NCI-H748 (cell line): ENCODE measurements around the gene C9orf43.
A peak's percentile ranks its signal among the peaks of the same experiment; 100 is the strongest.
"Not testable (repeated sequence)": the region's sequence is repeated elsewhere in the genome, so short reads cannot be mapped to it uniquely, and the experiment has no call there.

Experiments
- DNase-seq: peaks from one replicate; lab custom pipeline; 2025; ENCODE audit not compliant: unreplicated experiment; lab: John Stamatoyannopoulos, UW

C9orf43 gene, protein sequence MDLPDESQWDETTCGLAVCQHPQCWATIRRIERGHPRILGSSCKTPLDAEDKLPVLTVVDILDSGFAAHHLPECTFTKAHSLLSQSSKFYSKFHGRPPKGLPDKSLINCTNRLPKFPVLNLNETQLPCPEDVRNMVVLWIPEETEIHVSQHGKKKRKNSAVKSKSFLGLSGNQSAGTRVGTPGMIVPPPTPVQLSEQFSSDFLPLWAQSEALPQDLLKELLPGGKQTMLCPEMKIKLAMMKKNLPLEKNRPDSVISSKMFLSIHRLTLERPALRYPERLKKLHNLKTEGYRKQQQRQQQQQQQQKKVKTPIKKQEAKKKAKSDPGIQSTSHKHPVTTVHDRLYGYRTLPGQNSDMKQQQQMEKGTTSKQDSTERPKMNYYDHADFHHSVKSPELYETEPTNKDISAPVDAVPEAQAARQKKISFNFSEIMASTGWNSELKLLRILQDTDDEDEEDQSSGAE

DNA sequence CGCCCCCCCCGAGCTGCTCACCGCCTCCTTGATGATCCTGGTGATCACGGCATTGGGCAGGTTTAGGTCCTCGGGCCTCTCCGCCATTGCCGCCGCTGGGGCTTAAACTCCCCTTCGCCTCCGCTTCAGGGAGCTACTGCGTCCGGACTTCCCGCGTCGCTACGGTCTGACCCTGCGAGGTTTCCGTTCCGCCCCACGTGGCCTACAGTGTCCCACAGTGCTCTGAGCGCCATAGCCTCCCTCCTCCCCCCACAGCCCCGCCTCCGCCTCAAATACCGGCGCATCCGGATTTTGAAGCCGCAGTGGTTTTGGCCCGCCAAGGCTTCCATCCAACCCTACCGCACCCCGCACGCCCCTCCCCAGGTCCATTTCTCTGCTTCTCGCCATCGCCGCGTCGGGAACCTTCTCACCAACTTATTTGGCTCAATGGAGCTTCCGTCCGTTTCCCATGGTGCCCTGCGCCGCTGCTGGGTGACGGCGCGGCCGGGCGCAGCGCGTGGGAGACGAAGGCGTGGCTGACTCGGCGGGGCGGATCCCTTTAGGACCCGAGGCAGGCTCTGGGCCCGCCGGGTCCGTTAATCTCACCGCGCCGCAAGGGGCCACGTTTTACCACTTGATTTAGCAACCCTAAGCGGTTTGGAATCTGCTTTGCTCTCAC is at the start of gene C9orf43, which contains the start of gene POLE3:
Gene C9orf43 (plus strand): TSS at position 541 of the 658 bp plus-strand sequence. CDS start 2,747 bp downstream, outside the sequence.
Gene POLE3 (minus strand): TSS at position 469 of the 658 bp plus-strand sequence. CDS start 382 bp downstream, at position 87.
- DNase-seq: peak; percentile 97

DNA sequence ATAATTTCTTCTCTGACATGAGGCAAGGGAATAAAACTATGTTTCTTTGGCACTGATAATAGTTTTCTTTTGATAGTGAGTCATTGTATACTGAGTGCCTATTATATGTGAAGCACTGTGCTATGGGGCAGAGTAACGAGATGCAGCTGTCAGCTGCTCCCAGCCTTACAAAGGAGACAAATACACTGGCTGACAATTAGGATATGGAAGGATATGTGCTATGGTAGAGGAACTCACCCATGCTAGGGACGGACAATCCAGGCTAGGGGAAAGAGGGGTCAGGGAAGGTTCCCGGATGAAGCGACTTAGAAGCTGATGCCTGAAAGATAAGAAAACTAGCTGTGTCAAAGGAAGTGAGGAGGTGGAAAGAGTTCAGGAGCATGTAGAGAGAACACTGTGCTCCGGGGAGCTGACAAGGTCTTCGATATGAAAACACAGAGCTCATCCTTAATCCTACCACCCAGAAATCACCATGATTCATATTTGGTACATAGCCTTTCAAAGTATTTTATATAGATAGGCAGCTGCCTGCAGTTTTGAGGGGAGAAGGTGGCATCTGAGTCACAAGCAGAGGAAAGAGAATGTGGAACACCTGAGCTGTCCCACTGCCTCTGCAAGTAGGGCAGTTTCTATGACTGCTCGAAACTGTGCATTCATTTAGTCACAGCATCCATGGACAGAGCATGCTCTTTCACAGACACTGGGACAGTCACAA is 49.1 kb upstream of the C9orf43 start:
- no peak for DNase-seq

DNA sequence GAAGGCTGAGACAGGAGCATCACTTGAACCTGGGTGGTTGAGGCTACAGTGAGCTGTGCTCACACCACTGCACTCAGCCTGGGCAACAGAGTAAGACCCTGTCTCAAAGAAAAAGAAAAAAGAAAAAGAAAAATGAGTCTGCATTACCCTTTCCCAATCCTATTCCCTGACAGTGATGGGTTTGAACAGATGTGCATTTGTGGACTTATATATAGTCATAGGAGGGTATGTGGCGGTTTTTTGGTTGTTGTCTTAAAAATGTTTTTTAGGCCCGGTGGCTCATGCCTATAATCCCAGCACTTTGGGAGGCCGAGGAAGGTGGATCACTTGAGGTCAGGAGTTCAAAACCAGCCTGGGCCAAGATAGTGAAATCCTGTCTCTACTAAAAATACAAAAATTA is 47.2 kb upstream of the C9orf43 start:
- no peak for DNase-seq

DNA sequence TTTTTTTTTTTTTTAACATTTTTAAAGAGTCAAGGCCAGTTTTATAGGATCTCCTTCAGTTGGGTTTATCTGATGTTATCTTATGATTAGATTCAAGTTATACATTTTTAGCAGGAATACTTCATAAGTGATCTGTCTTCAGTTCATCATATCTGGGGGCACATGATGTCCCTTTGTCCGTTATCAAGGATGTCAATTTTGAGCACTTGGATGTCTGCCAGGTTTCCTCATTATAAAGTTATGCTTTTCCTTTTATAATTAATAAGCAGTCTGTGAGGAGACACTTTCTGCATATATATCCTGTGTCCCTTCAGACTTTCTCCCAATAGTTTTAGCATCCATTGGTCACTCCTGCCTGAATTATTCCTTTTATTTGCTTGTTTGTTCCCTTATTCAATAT is 45.6 kb upstream of the C9orf43 start:
- DNase-seq: no peak

DNA sequence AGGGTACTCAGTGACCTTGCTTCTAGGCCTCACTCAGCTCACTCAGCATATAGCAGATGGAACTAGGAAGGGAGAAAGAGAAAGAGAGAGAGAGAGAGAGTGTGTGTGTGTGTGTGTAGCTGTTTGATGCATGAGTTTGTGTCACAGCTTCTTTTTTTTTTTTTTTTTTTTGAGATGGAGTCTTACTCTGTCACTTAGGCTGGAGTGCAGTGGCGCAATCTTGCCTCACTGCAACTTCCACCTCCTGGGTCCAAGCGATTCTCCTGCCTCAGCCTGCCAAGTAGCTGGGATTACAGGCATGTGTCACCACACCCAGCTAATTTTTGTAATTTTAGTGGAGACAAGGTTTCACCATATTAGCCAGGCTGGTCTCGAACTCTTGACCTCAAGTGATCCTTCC is 44.9 kb upstream of the C9orf43 start:
- DNase-seq: not testable (repeated sequence)

DNA sequence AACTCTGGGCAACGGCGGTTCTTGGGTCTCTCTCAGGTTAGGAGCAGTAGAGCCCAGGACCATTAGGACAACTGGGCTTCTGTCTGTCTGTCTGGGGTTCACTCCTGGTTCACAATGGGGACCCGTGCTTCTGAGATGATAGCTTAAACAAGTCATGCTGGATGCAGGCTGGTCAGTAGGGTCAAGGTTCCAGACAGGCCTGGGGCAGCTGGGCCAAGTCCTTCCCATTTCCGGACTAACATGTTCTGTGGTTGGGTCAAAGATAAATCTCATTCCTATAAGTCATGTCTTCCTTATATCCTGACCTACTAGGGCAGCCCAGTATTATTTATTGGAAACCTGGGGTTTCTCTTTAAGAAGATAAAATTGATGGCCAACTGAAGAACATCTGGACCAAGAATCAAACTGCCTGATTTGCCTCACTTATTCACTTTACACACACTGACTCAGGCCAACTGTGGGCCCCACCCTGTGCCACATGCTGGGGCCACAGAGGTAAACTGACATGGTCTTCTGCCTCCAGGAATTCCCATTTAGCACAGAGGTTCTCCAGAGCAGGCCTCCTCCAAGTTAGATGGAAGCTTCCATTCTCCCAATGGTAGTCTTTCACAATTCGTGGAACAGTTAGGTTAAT is 42.1 kb upstream of the C9orf43 start:
- DNase-seq: no peak

DNA sequence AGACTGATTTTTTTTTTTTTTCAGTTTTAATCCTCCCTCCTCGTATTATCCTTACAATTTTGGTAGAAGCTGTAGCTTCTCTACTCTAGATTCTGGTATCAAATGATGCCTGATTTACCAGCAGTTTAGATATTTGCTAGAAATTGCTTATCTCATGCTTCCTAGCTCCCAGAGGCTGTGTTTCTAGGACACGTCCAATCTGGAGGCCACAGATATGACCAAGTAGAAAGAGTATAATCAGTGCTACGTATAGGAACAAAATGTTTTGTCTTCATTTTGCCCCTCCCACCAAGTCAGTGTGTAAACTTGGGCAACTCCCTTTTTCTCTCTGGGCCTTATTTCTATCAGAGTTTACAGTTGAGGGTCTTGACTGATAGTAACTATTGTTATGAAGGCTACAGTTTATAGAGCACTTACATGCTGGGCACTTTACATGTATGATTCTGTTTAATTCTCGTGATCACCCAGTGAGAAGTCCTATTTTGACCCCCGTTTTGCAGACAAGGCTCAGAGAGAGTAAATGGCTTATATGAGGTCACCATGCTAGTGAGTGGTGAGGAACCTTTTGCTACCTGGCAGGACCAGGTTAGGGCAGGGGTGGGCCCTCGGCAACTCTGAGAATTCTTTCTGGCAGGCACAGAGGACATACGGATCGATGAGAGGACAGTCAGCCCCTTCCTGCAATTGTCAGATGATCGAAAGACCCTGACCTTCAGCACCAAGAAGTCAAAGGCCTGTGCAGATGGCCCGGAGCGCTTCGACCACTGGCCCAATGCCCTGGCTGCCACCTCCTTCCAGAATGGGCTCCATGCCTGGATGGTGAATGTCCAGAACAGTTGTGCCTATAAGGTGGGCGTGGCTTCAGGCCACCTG is 41.3 kb upstream of the C9orf43 start:
- no peak for DNase-seq

DNA sequence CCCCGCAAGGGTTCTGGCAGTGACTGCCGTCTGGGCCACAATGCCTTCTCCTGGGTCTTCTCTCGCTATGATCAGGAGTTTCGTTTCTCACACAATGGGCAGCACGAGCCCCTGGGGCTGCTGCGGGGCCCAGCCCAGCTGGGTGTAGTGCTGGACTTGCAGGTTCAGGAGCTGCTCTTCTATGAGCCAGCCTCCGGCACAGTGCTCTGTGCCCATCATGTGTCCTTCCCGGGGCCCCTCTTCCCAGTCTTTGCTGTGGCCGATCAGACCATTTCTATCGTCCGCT is 40.7 kb upstream of the C9orf43 start:
- DNase-seq: no peak

DNA sequence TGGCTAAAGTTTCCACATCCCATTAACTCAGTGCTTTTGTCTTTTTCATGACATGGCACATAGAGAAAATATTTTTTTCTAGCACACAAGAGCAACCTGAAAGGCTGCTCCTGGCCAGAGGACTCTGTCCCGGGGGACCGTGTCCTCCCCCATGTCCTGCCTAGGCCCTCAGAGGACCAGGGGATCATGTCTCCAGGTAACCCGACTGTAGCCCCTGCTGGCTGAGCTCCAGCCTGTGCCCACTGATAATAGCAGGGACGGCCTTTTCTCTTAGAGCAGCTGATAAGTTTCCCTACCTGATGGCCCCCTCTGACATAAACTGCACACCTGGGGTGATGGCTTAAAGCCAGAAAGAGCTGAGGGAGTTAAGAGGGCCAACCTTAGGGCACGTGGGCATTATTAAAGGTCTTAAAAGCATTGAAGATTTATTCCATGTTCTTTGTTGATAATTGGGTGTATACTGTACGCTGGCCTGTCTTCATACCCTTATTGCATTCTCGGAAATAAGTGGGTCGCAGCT is 39.7 kb upstream of the C9orf43 start:
- no peak for DNase-seq

DNA sequence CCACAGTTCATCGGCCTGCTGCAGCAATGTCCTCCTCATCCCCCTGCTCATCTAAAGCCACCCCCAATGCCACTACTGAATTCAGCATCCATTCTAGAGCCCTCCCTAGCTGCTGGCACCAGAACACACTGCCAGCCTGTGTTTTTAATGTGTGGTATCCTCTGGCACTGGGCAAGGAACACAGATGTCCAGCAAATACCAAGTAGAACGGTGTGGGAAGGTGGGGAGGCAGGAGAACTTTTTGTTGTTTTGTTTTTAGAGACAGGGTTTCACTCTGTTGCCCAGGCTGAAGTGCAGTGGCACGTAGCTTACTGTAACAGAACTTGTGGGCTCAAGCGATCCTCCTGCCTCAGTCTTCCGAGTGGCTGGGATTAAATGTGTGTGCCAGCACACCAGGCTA is 38.5 kb upstream of the C9orf43 start:
- no peak for DNase-seq

DNA sequence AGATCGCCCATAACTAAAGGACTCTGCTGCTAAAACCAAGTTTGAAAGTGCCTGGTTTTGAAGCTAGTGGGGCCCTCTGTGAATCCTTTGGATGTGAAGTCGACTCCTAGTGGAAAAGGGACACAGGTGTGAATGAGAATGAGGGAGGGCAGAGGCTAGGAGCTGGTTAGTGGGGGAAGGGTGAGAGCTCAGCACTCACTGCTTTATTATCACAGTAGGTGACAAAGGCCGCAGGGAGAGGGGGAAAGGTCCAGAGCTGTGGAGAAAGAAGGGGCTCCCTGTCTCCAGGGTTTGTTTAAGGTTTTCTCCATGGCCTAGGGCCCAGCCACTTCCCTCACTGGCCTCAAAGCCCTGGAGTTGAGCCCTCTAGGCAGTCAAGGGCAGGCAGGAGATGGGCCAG is 37.3 kb upstream of the C9orf43 start:
- no peak for DNase-seq

DNA sequence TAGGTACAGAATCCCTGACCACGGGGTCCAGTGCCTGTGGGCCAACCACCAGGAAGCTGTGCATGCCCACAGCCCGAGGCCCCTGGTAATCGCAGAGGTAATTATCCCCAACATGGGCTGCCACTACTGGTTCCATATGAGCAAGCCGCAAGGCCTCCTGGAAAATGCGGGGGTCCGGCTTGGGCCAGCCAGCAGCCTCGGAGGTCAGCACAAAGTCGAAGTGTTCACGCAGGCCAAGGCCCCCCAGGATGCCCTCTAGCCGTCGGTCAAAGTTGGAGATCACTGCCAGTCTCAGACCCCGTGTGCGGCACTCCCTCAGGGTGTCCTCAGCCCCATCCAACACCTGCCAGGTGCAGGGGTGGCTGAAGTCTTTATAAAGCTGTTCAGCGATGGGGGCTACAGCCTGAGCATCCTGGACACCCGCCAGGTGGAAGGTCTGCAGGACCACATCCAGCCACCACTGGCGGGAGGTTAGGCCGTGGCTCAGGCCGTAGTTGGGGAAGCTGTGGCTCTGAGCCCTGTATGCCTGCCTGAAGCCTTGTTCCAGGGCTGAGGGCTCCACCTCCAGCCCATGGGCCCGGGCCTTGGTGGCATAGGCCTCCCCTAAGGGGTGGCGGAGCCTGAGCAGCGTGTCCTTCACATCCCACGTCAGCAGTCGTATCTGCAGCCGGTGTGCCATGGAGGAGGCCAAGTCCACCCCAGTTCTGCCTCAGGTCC is 36.7 kb upstream of the C9orf43 start:
- no peak for DNase-seq

DNA sequence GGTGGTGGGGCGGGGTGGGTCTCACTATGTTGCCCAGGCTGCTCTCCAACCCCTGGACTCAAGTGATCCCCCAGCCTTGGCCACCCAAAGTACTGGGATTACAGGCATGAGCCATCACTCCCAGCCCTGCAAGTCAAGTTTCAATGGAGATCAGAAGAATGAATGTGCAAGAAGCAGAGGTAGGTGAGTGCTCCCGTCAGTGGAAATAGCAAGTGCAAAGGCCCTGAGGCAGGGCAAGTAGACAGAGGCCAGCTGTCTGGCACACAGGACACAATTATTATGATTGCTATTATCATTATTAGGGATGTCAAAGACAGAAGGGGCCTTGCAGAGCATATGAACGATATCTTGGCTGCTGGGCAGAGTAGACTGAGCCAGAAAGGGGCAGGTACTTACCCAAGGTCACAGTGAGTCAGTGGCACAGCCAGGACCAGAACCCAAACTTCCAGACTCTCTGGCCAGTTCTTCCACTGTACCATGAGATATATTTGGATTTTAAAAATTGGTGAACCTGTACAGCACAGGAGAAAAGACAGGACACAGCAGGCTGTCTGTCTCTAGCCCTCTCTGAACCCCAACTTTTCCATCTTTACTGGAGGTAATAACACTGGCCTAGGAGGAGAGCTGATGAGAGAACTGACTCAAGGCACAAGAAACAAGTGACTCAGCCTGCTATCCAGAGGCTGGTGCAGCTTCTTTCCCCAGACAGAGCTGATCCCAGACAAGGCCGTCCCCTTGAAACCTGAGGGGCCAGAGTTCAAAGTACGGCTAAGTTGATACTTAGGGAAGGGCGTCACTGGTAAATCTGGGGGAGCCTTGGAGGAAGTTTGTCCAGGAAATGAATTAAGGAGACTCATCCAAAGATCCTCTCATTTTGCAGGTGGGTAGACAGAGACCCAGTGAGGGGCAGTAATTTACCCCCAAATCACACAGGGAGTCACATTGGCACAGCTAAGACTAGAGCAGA is 35.2 kb upstream of the C9orf43 start:
- no peak for DNase-seq

DNA sequence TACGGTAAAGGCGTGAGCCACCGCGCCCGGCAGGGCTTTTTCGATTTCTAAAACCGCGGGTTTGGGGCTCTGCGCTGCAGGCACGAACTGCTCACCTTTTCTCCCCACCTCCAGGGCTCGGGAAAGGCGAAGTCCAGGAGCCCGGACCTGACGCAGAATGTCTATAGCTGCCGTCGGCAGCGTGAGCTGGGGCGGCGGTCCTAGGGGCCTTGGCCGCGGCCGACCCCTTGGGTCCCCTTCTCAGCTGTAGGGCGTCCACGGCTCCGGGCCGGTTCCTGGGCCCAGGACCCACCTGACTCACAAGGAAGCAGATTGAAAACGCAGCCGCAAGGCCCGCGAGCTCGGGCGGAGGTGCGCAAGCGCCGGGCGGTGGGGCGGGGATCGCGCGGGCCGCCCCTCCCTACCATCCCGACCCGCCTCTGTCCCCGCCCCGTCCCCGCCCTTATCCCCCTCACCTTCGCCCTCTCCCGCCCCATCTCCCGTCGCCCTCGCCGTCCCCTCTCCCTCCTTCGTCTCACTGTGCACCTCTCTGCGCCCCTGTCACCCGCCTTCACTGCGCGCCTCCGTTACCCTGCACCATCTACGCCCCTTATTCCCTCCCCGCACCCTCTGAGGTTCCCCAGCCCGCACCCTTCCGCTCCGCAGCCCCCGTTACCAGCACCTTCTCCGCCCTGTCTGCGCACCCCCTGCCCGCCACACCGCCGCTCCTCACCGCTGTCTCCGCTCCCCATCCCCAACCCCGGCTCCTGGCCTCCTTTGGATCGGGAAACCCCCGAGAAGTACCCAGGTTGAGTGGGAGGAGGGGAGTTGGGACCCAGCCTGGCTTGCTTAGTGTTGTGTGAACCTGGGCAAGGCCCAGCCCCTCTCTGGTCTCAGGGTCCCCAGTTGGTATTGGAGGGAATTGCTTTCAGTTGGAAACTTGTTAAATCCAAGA is 33.6 kb upstream of the C9orf43 start, which contains the start of gene HDHD3:
Gene HDHD3 (minus strand): TSS at position 353 of the 934 bp plus-strand sequence. CDS start 2,632 bp downstream, outside the sequence.
- peak; percentile 83 for DNase-seq

DNA sequence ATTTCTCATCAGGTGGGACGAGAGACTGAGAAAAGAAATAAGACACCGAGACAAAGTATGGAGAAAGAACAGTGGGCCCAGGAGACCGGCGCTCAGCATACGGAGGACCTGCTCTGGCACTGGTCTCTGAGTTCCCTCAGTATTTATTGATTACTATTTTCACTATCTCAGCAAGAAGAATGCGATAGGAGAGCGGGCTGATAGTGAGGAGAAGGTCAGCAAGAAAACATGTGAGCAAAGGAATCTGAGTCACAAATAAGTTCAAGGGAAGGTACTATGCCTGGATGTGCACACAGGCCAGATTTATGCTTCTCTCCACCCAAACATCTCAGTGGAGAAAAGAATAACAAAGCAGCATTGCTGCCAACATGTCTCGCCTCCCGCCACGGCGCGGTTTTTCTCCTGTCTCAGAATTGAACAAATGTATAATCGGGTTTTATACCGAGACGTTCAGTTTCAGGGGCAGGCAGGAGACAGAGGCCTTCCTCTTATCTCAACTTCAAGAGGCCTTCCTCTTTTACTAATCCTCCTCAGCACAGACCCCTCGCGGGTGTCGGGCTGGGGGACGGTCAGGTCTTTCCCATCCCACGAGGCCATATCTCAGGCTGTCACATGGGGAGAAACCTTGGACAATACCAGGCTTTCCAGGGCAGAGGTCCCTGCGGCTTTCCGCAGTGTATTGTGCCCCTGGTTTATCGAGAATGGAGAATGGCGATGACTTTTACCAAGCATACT is 31.3 kb upstream of the C9orf43 start:
- not testable (repeated sequence) for DNase-seq

DNA sequence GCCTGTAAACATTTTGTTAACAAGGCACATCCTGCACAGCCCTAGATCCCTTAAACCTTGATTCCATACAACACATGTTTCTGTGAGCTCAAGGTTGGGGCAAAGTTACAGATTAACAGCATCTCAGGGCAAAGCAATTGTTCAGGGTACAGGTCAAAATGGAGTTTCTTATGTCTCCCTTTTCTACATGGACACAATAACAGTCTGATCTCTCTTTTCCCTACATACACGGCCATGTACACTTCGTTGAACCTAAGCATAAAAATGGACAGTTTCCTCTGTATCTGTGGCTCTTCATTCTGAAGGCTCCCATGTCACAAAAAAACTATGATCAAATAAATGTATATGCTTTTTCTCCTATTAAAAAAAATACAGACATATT is 30.7 kb upstream of the C9orf43 start:
- not testable (repeated sequence) for DNase-seq
